H9 (cell line): ENCODE data around the gene CABLES1. TPM values are rescaled to one million over a fixed set of nuclear protein-coding genes. Genes with fewer than 3 reads are reported as not detected.
A peak's percentile ranks its signal among the peaks of the same experiment; 100 is the strongest.

Experiments used
- DNase-seq: peaks from one replicate; pipeline ENCODE4 v3.0.0-alpha.2; 2017
- H2AFZ ChIP-seq: one replicate; pipeline ENCODE4 v1.6.1; 2013; ENCODE audit warnings: mild to moderate bottlenecking, low read length, control low read depth, moderate library complexity
- H2AK5ac ChIP-seq: 2 replicates; pipeline ENCODE4 v1.6.1; 2013; ENCODE audit warnings: low read length, control low read depth, mixed read lengths; ENCODE audit not compliant: insufficient read length
- H2BK120ac ChIP-seq: one replicate; pipeline ENCODE4 v1.6.1; 2013; ENCODE audit warnings: low read depth, mild to moderate bottlenecking, low read length, control low read depth, inconsistent platforms; ENCODE audit not compliant: poor library complexity, severe bottlenecking
- H2BK12ac ChIP-seq: 2 replicates; pipeline ENCODE4 v1.6.1; 2013; ENCODE audit warnings: low read length, control low read depth, mixed read lengths, low read depth; ENCODE audit not compliant: insufficient read length
- H2BK15ac ChIP-seq: 2 replicates; pipeline ENCODE4 v1.6.1; 2013; ENCODE audit warnings: low read depth, low read length, control low read depth
- H2BK20ac ChIP-seq: one replicate; pipeline ENCODE4 v1.6.1; 2013; ENCODE audit warnings: low read depth, mild to moderate bottlenecking, low read length, control low read depth, inconsistent platforms; ENCODE audit not compliant: poor library complexity, severe bottlenecking
- H2BK5ac ChIP-seq: 2 replicates; pipeline ENCODE4 v1.6.1; 2013; ENCODE audit warnings: low read length, control low read depth, mixed read lengths; ENCODE audit not compliant: insufficient read length
- H3K14ac ChIP-seq: 2 replicates; pipeline ENCODE4 v1.6.1; 2013; ENCODE audit warnings: low read length, control low read depth; ENCODE audit not compliant: insufficient read depth
- H3K18ac ChIP-seq: 2 replicates; pipeline ENCODE4 v1.6.1; 2013; ENCODE audit warnings: low read depth, mild to moderate bottlenecking, mixed read lengths, low read length, control low read depth; ENCODE audit not compliant: insufficient read length
- H3K23ac ChIP-seq: 2 replicates; pipeline ENCODE4 v1.6.1; 2013; ENCODE audit warnings: low read length, control low read depth, mixed read lengths, low read depth; ENCODE audit not compliant: insufficient read length
- H3K23me2 ChIP-seq: 2 replicates; pipeline ENCODE4 v1.6.1; 2013; ENCODE audit warnings: low read depth, mild to moderate bottlenecking, mixed read lengths, low read length, control low read depth; ENCODE audit not compliant: insufficient read length, poor library complexity, severe bottlenecking
- H3K27ac ChIP-seq: 2 replicates; pipeline ENCODE4 v1.5.1; 2013; ENCODE audit warnings: low read length, control low read depth, mixed read lengths, low read depth; ENCODE audit not compliant: insufficient read length
- H3K27me3 ChIP-seq: 2 replicates; pipeline ENCODE4 v1.6.1; 2013; ENCODE audit warnings: low read length, control low read depth, inconsistent platforms; ENCODE audit not compliant: insufficient read depth
- H3K4ac ChIP-seq: 2 replicates; pipeline ENCODE4 v1.6.1; 2013; ENCODE audit warnings: low read depth, mild to moderate bottlenecking, control low read depth, inconsistent platforms, low read length, moderate library complexity
- H3K4me1 ChIP-seq: 2 replicates; pipeline ENCODE4 v1.6.1; 2013; ENCODE audit warnings: low read length, control low read depth, inconsistent platforms; ENCODE audit not compliant: insufficient read depth
- H3K4me2 ChIP-seq: 2 replicates; pipeline ENCODE4 v1.6.1; 2013; ENCODE audit warnings: low read length, control low read depth, mixed read lengths; ENCODE audit not compliant: insufficient read length, insufficient read depth
- H3K56ac ChIP-seq: 2 replicates; pipeline ENCODE4 v1.6.1; 2013; ENCODE audit warnings: low read depth, mild to moderate bottlenecking, mixed read lengths, low read length, control low read depth; ENCODE audit not compliant: insufficient read length
- H3K79me1 ChIP-seq: 2 replicates; pipeline ENCODE4 v1.6.1; 2013; ENCODE audit warnings: low read depth, mild to moderate bottlenecking, moderate library complexity, low read length, control low read depth, inconsistent platforms; ENCODE audit not compliant: insufficient read depth, poor library complexity, severe bottlenecking
- H3K79me2 ChIP-seq: 2 replicates; pipeline ENCODE4 v1.6.1; 2013; ENCODE audit warnings: low read length, control low read depth, inconsistent platforms; ENCODE audit not compliant: insufficient read depth
- H3K9ac ChIP-seq: 2 replicates; pipeline ENCODE4 v1.6.1; 2013; ENCODE audit warnings: low read length, control low read depth, mixed read lengths; ENCODE audit not compliant: insufficient read length; ENCODE audit errors: extremely low read depth
- H3K9me3 ChIP-seq: one replicate; pipeline ENCODE4 v1.6.1; 2013; ENCODE audit warnings: low read depth, low read length, inconsistent platforms; ENCODE audit not compliant: control insufficient read depth
- H3T11ph ChIP-seq: one replicate; pipeline ENCODE4 v1.6.1; 2013; ENCODE audit warnings: mild to moderate bottlenecking, low read length, control low read depth, inconsistent platforms
- H4K20me1 ChIP-seq: one replicate; pipeline ENCODE4 v1.6.1; 2013; ENCODE audit not compliant: control insufficient read depth, insufficient read length, insufficient read depth
- H4K5ac ChIP-seq: 2 replicates; pipeline ENCODE4 v1.6.1; 2013; ENCODE audit warnings: low read depth, mild to moderate bottlenecking, mixed read lengths, low read length, control low read depth; ENCODE audit not compliant: insufficient read length
- H4K8ac ChIP-seq: replicated peaks from 2 replicates; pipeline ENCODE4 v1.6.1; 2013; ENCODE audit warnings: low read length, control low read depth, mixed read lengths, low read depth; ENCODE audit not compliant: insufficient read length
- H4K91ac ChIP-seq: 2 replicates; pipeline ENCODE4 v1.6.1; 2013; ENCODE audit warnings: low read depth, mild to moderate bottlenecking, moderate library complexity, mixed read lengths, low read length, control low read depth; ENCODE audit not compliant: insufficient read length
- H3K27ac Mint-ChIP-seq, 3 experiments: 2 replicates in 2 of 3; 3 replicates in 1 of 3; pipeline ENCODE4 v1.8.0; 2020 to 2021; ENCODE audit warnings: mixed read lengths in 3 of 3, mild to moderate bottlenecking in 1 of 3, moderate library complexity in 1 of 3
- H3K27me3 Mint-ChIP-seq: 2 replicates; pipeline ENCODE4 v1.8.0; 2021; ENCODE audit warnings: low read depth, mild to moderate bottlenecking, moderate library complexity, mixed read lengths
- H3K36me3 Mint-ChIP-seq, 3 experiments: 2 replicates in 2 of 3; 3 replicates in 1 of 3; pipeline ENCODE4 v1.8.0; 2020 to 2021; ENCODE audit warnings: low read depth in 3 of 3, mixed read lengths in 3 of 3; ENCODE audit not compliant: insufficient read depth in 1 of 3
- H3K4me1 Mint-ChIP-seq, 2 experiments: 2 replicates each; pipeline ENCODE4 v1.8.0; 2020; ENCODE audit warnings: mixed read lengths in 2 of 2
- H3K4me3 Mint-ChIP-seq, 2 experiments: 2 replicates in 1 of 2; 3 replicates in 1 of 2; pipeline ENCODE4 v1.8.0; 2020 to 2021; ENCODE audit warnings: mild to moderate bottlenecking in 2 of 2, mixed read lengths in 2 of 2, moderate library complexity in 1 of 2
- H3K9me3 Mint-ChIP-seq, 2 experiments: 2 replicates in 1 of 2; 3 replicates in 1 of 2; pipeline ENCODE4 v1.8.0; 2020; ENCODE audit warnings: mild to moderate bottlenecking in 2 of 2, mixed read lengths in 2 of 2, moderate library complexity in 1 of 2
- CTCF ChIP-seq: fragments of 200-600 bp; sonication (generic); conservative IDR thresholded peaks from 3 replicates; pipeline ENCODE4 v1.8.0; 2021; ENCODE audit warnings: antibody characterized with exemption, mild to moderate bottlenecking
- WGBS: extraction: QIAGEN DNeasy Blood & Tissue Kit; methylation state at CpG from one replicate; pipeline ENCODE4 v1.1.7; 2013; ENCODE audit warnings: missing lambda C conversion rate, low lambda C conversion rate, mixed read lengths; ENCODE audit not compliant: insufficient read length; ENCODE audit errors: extremely low coverage; 5-methylcytosine and 5-hydroxymethylcytosine counted together
- total RNA-seq: library from RNA; stranded (reverse); gene quantifications from 2 replicates; pipeline ENCODE4 v1.2.1, GENCODE V29; 2021

Gene CABLES1
- total RNA-seq, 1 experiment from 2014 or later = 27.1 TPM

- H3K27ac Mint-ChIP-seq = peak overlapping the region in 2 of 3 experiments; percentile 19 to 75; a peak in 5 of 7 replicates
- no peaks in the 10 kb centered on the region for H3K9me3 Mint-ChIP-seq
- no peak overlapping the region for H3K23ac ChIP-seq
- no peak overlapping the region for H4K8ac ChIP-seq
- H3K4me3 Mint-ChIP-seq = no peak overlapping the region
- H3K18ac ChIP-seq = no peak overlapping the region
- no peak overlapping the region for H4K5ac ChIP-seq
- peaks cover 25 to 34% of the 10 kb centered on the region in 2 experiments for H3K4me1 Mint-ChIP-seq
- peaks cover 5% of the 10 kb centered on the region; the same call in 1 of the 2 replicates for H3K4me1 ChIP-seq
- H3K4ac ChIP-seq = no peak overlapping the region
- H3K36me3 Mint-ChIP-seq = peaks cover 0 to 8% (median 3%) of the 10 kb centered on the region in 3 experiments; a peak in 3 of 7 replicates
- no peak overlapping the region for H2BK15ac ChIP-seq
- H3K27me3 ChIP-seq = no peaks in the 10 kb centered on the region
- H2BK20ac ChIP-seq = no peak overlapping the region
- H4K91ac ChIP-seq = no peak overlapping the region
- TF ChIP-seq CTCF = no peak
- H2AFZ ChIP-seq = no peak overlapping the region
- H3K9me3 ChIP-seq = no peaks in the 10 kb centered on the region
- no peaks in the 10 kb centered on the region for H4K20me1 ChIP-seq
- H3K79me1 ChIP-seq = peaks cover 7% of the 10 kb centered on the region
- H3K23me2 ChIP-seq = no peaks in the 10 kb centered on the region
- no peak overlapping the region for H3K27ac ChIP-seq
- H2AK5ac ChIP-seq = no peak overlapping the region
- no peak overlapping the region for H2BK5ac ChIP-seq
- H3K56ac ChIP-seq = no peak overlapping the region
- H2BK120ac ChIP-seq = no peak overlapping the region
- H2BK12ac ChIP-seq = no peak overlapping the region
- no peak overlapping the region for H3K9ac ChIP-seq
- no peaks in the 10 kb centered on the region for H3K27me3 Mint-ChIP-seq
- no peak overlapping the region for H3K4me2 ChIP-seq
- H3K14ac ChIP-seq = no peak overlapping the region; the same call in 1 of the 2 replicates
- no CpG with 5 or more reads among the region's 11 CpGs for WGBS
- no peak overlapping the region for H3T11ph ChIP-seq
- DNase-seq = no peak
- peaks cover 11% of the 10 kb centered on the region; the same call in 1 of the 2 replicates for H3K79me2 ChIP-seq
Measured at GRCh38 chr18:23151414-23152099, 16.3 kb downstream of the CABLES1 start.
